Smooth muscle cell (in vitro differentiated cells): ENCODE results near the gene TTL. TPM values are rescaled to one million over a fixed set of nuclear protein-coding genes. Genes with fewer than 3 reads are reported as not detected.

Experiments
- DNase-seq: peaks from one replicate; lab custom pipeline; 2025; ENCODE audit not compliant: unreplicated experiment; lab: John Stamatoyannopoulos, UW
- H2AFZ ChIP-seq: fragments of 200-600 bp; sonication (generic); 2 replicates; pipeline ENCODE4 v1.6.0; 2016; ENCODE audit warnings: antibody characterized with exemption, low read depth, mild to moderate bottlenecking
- H3F3A ChIP-seq: fragments of 200-600 bp; sonication (generic); 2 replicates; pipeline ENCODE4 v1.6.0; 2017; ENCODE audit warnings: antibody characterized with exemption, low read depth
- H3K27ac ChIP-seq: fragments of 200-600 bp; sonication (generic); 2 replicates; pipeline ENCODE4 v1.5.1; 2016; ENCODE audit warnings: low read depth, mild to moderate bottlenecking
- H3K27me3 ChIP-seq: fragments of 200-600 bp; sonication (generic); 2 replicates; pipeline ENCODE4 v1.6.1; 2016; ENCODE audit warnings: low read depth, mild to moderate bottlenecking
- H3K36me3 ChIP-seq: fragments of 200-600 bp; sonication (generic); 2 replicates; pipeline ENCODE4 v1.5.1; 2016; ENCODE audit warnings: low read depth
- H3K4me1 ChIP-seq: fragments of 200-600 bp; sonication (generic); 2 replicates; pipeline ENCODE4 v1.5.1; 2016; ENCODE audit warnings: low read depth
- H3K4me2 ChIP-seq: fragments of 200-600 bp; sonication (generic); 2 replicates; pipeline ENCODE4 v1.6.0; 2016; ENCODE audit warnings: mild to moderate bottlenecking
- H3K4me3 ChIP-seq: fragments of 200-600 bp; sonication (generic); 2 replicates; pipeline ENCODE4 v1.5.1; 2016; ENCODE audit warnings: mild to moderate bottlenecking
- H3K79me2 ChIP-seq: fragments of 200-600 bp; sonication (generic); 2 replicates; pipeline ENCODE4 v1.6.0; 2016; ENCODE audit warnings: low read depth, mild to moderate bottlenecking
- H3K9ac ChIP-seq: fragments of 200-600 bp; sonication (generic); 2 replicates; pipeline ENCODE4 v1.6.0; 2016; ENCODE audit warnings: low read depth
- H3K9me3 ChIP-seq: fragments of 200-600 bp; sonication (generic); replicated peaks from 2 replicates; pipeline ENCODE4 v1.5.1; 2016; ENCODE audit warnings: low read depth
- H4K20me1 ChIP-seq: fragments of 200-600 bp; sonication (generic); 2 replicates; pipeline ENCODE4 v1.6.0; 2016; ENCODE audit warnings: low read depth
- CTCF ChIP-seq: fragments of 200-600 bp; sonication (generic); IDR thresholded peaks from 2 replicates; pipeline ENCODE4 v1.5.1; 2017; ENCODE audit warnings: borderline replicate concordance, mild to moderate bottlenecking, antibody characterized with exemption; ENCODE audit not compliant: insufficient read depth, poor library complexity, severe bottlenecking
- WGBS: methylation state at CpG from one replicate; pipeline ENCODE4 v1.1.7; 2016; ENCODE audit warnings: low lambda C conversion rate; 5-methylcytosine and 5-hydroxymethylcytosine counted together
- polyA plus RNA-seq: library from polyadenylated mRNA; unstranded; fragments of >200 nt; fragmentation: Nextera tagmentation; extraction: Ambion mirVana; gene quantifications from 2 replicates; pipeline ENCODE4 v1.2.1, GENCODE V29; 2016
- total RNA-seq: library from RNA; depleted of rRNA; stranded (reverse); fragments of >200 nt; gene quantifications from 2 replicates; pipeline ENCODE4 v1.2.3, GENCODE V29; 2014

The TTL gene
- total and polyA plus RNA-seq, 2 experiments from 2014 or later, result 33.2 to 36.7 TPM

GRCh38 chr2:112542123-112542983 lies 60.4 kb downstream of the TTL start, which contains the start of gene POLR1B:
POLR1B (plus strand) TSS chr2:112542465; CDS start chr2:112542495, 30 bp downstream.
- Histone ChIP-seq H3K4me2 (peak within 1 kb of the TSS; percentile 94), H3K36me3 (no peaks in the 10 kb centered on the region), H3K4me3 (peak within 1 kb of the TSS; percentile 82), H3K9me3 (no peaks in the 10 kb centered on the region), H3K9ac (peak within 1 kb of the TSS; percentile 51), H3K27me3 (no peaks in the 10 kb centered on the region), H3K4me1 (peaks cover 14% of the 10 kb centered on the region), H3K79me2 (peaks cover 31% of the 10 kb centered on the region), H2AFZ (peak within 1 kb of the TSS; percentile 95), H3K27ac (peak within 1 kb of the TSS; percentile 36), H4K20me1 (no peaks in the 10 kb centered on the region), H3F3A (peaks cover 8% of the 10 kb centered on the region)
- no peak for TF ChIP-seq CTCF
- under 1% methylated on average over 66 of the region's 67 CpGs for WGBS
- peak; percentile 50 for DNase-seq

DNA sequence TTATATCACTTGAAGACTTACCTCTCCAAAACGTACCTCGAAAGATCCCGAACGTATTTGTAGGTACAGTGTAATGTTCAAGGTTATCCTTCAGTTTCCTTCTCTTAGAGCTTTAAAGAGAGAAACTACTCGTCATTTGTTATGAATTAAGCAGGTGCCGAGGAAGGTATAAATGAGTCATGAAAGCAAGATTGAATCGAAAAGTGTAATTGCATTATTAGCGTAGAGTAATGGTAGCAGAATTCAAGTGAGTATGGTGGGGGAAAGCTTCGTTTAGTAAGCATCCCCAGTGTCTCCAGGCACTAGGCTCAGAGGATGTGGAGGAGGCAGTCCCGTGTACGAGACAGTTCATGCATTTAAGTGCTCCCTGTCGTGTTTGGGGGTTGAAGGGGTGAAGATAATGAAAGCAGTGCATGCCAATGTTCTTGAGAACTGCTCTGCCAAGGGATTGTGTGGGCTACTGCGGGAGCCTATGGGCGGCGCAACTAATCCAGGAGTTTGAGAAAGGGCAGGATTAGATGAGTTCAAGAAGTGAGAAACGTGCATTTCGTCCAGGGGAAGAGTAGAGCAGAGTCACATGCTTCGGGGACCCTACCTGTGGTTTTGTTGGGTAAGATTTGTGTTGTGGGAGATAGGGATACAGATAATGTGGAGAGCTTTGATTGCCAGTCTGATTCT lies 61.2 kb downstream of the TTL start:
- 3% methylated on average over 18 of the region's 18 CpGs for WGBS
- peaks cover 31% of the 10 kb centered on the region for H3K79me2 ChIP-seq
- H3K36me3 ChIP-seq, result no peaks in the 10 kb centered on the region
- TF ChIP-seq CTCF, result no peak
- H3F3A ChIP-seq, result peaks cover 8% of the 10 kb centered on the region
- H3K9me3 ChIP-seq, result no peaks in the 10 kb centered on the region
- no peak for DNase-seq
- H3K27me3 ChIP-seq, result no peaks in the 10 kb centered on the region
- peak overlapping the region; percentile 94 for H3K4me2 ChIP-seq
- H2AFZ ChIP-seq, result peak overlapping the region; percentile 95
- H3K27ac ChIP-seq, result no peak overlapping the region
- H4K20me1 ChIP-seq, result no peaks in the 10 kb centered on the region
- H3K4me3 ChIP-seq, result peak overlapping the region; percentile 82
- peaks cover 14% of the 10 kb centered on the region for H3K4me1 ChIP-seq
- no peak overlapping the region for H3K9ac ChIP-seq

DNA sequence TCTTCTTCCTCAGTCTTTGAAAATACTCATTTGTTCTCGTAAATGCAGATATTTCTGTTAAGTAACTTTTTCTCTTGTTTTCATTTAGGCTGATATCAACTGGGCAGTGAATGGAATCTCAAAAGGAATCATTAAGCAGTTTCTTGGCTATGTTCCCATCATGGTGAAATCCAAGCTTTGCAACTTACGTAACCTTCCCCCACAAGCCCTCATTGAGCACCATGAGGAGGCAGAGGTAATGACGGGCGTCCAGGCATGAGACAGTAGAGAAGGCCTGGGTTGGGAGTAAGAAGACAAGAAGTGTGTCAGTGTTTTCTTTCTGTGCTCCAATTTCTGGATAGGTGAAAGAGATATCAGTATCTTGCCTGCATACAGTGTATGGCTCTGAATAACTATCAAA lies 65.4 kb downstream of the TTL start:
- Histone ChIP-seq H3K27me3 (no peaks in the 10 kb centered on the region), H3K9ac (no peak overlapping the region), H4K20me1 (no peaks in the 10 kb centered on the region), H2AFZ (no peak overlapping the region), H3K79me2 (peaks cover 31% of the 10 kb centered on the region), H3K4me1 (peaks cover 10% of the 10 kb centered on the region), H3K9me3 (no peaks in the 10 kb centered on the region), H3F3A (no peaks in the 10 kb centered on the region), H3K36me3 (peaks cover 12% of the 10 kb centered on the region), H3K4me3 (no peak overlapping the region), H3K4me2 (no peak overlapping the region), H3K27ac (no peak overlapping the region)
- no peak for DNase-seq
- TF ChIP-seq CTCF, result no peak
- WGBS, result 96% methylated on average over 4 of the region's 4 CpGs
